ENCODE measurements around the gene ITGB6. TPM values are rescaled to one million over a fixed set of nuclear protein-coding genes. Genes with fewer than 3 reads are reported as not detected.

Gene ITGB6
- total RNA-seq, 1 donor, result under 0.01 TPM

DNA sequence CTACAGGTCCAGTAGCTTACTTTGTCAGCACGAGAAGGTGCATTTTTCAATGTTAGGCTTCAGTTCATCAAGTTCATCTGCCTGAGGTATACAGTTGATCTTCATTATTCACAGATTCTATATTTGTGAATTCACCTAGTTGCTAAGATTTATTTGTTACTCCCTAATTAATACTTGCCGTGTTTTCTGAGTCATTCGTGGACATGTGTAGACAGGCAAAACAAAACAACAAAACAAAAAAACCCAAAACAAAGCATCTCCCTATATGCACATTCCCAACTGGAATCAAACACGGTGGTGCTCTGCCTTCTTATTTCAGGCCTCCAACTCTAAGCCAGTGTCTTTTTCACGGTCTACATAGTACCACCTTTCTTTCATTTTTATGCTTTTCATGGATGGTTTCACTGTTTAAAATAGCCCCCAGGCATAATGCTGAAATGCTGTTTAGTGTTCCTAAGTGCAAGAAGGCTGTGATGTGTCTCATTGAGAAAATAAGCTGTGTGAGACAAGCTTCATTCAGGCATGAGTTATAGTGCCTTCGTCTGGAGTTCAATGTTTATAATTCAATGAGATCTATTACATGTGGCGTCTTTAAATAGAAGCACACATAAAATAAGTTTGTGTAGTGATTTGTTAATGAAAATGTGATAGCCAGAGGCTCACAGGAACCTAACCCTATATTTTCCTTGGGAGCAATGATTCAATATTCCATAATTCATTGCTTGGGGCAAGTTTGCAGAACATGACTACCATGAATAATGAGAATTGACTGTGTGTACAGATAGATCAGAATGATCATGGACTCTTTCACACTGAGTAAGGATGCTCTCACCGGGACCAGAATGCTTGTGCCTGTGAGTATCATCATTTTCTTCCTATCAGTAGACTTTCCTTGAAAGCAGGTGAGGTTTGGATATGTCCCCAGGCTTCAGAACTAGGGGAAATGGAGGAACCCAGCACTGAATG, 24.6 kb downstream of the ITGB6 start:
- Histone ChIP-seq H3K27me3 (ENCODE audit: insufficient read depth, low read length) (no peaks in the 10 kb centered on the region), H3K27ac (ENCODE audit: low read depth, low read length) (no peak overlapping the region), H3K4me2 (ENCODE audit: insufficient read depth, low read length) (no peak overlapping the region), H3K79me2 (ENCODE audit: insufficient read depth, low read length) (no peaks in the 10 kb centered on the region), H3K36me3 (ENCODE audit: insufficient read depth, low read length) (no peaks in the 10 kb centered on the region), H3K9me3 (ENCODE audit: low read depth, low read length) (no peaks in the 10 kb centered on the region), H3K4me1 (ENCODE audit: insufficient read depth, low read length) (no peaks in the 10 kb centered on the region), H2AFZ (ENCODE audit: low read length) (no peak overlapping the region), H4K20me1 (ENCODE audit: insufficient read depth, low read length) (no peaks in the 10 kb centered on the region), H3K4me3 (ENCODE audit: insufficient read depth, low read length) (no peak overlapping the region)
- DNase-seq (ENCODE audit: insufficient read length, low spot score, missing footprints), result no peak
- TF ChIP-seq, protein P1, sequence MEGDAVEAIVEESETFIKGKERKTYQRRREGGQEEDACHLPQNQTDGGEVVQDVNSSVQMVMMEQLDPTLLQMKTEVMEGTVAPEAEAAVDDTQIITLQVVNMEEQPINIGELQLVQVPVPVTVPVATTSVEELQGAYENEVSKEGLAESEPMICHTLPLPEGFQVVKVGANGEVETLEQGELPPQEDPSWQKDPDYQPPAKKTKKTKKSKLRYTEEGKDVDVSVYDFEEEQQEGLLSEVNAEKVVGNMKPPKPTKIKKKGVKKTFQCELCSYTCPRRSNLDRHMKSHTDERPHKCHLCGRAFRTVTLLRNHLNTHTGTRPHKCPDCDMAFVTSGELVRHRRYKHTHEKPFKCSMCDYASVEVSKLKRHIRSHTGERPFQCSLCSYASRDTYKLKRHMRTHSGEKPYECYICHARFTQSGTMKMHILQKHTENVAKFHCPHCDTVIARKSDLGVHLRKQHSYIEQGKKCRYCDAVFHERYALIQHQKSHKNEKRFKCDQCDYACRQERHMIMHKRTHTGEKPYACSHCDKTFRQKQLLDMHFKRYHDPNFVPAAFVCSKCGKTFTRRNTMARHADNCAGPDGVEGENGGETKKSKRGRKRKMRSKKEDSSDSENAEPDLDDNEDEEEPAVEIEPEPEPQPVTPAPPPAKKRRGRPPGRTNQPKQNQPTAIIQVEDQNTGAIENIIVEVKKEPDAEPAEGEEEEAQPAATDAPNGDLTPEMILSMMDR (IDR thresholded peaks at IDR 0.05; ENCODE audit: extremely low read depth, low read depth, low read length), result no peak

DNA sequence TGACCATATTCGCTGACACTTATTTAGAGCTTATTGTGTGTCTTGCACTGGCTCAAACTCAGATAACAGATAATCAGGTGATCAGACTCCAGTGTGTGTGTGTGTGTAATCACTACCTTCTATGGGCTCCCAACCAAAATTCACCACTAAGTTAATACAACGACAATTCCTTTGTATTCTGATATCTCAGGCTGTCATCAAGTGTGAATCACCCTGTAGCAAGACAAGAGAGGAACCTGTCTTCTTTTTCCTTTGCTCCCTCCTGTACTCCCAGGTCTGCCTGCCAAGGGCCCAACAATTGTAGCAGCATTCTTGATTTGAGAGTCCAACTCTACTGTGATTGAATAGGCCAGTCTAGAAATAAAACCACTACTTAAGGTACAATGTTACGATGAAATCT, 25.8 kb downstream of the ITGB6 start:
- Histone ChIP-seq H4K20me1 (ENCODE audit: insufficient read depth, low read length) (no peaks in the 10 kb centered on the region), H3K27me3 (ENCODE audit: insufficient read depth, low read length) (no peaks in the 10 kb centered on the region), H3K4me3 (ENCODE audit: insufficient read depth, low read length) (no peak overlapping the region), H2AFZ (ENCODE audit: low read length) (no peak overlapping the region), H3K4me2 (ENCODE audit: insufficient read depth, low read length) (no peak overlapping the region), H3K27ac (ENCODE audit: low read depth, low read length) (no peak overlapping the region), H3K4me1 (ENCODE audit: insufficient read depth, low read length) (no peaks in the 10 kb centered on the region), H3K9me3 (ENCODE audit: low read depth, low read length) (no peaks in the 10 kb centered on the region), H3K79me2 (ENCODE audit: insufficient read depth, low read length) (no peaks in the 10 kb centered on the region), H3K36me3 (ENCODE audit: insufficient read depth, low read length) (no peaks in the 10 kb centered on the region)
- TF ChIP-seq, protein P1 (IDR thresholded peaks at IDR 0.05; ENCODE audit: extremely low read depth, low read depth, low read length), result no peak
- DNase-seq (ENCODE audit: insufficient read length, low spot score, missing footprints), result no peak

DNA sequence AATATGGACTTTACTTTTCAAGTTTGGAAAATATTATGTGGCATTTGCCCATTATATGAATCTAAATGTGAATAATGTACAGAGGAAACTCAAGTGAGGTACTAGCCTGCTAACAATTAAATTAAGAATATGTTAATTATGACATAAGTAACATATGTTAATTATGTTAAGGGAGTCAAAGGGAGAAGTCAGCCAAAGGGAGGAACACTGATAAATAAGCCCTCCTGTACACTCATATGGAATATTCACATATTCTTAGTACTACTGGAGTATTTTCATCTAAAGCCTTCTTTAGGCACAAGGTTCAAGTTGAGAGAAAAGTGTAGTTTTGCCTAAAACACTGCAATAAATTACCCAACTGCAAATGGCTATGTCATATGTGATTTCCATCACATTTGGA, 30.1 kb downstream of the ITGB6 start:
- H3K36me3 ChIP-seq (ENCODE audit: insufficient read depth, low read length), result no peaks in the 10 kb centered on the region
- no peaks in the 10 kb centered on the region for H3K4me1 ChIP-seq (ENCODE audit: insufficient read depth, low read length)
- TF ChIP-seq, protein P1 (IDR thresholded peaks at IDR 0.05; ENCODE audit: extremely low read depth, low read depth, low read length), result no peak
- no peak overlapping the region for H2AFZ ChIP-seq (ENCODE audit: low read length)
- no peaks in the 10 kb centered on the region for H4K20me1 ChIP-seq (ENCODE audit: insufficient read depth, low read length)
- H3K27ac ChIP-seq (ENCODE audit: low read depth, low read length), result no peak overlapping the region
- H3K79me2 ChIP-seq (ENCODE audit: insufficient read depth, low read length), result no peaks in the 10 kb centered on the region
- H3K27me3 ChIP-seq (ENCODE audit: insufficient read depth, low read length), result no peaks in the 10 kb centered on the region
- DNase-seq (ENCODE audit: insufficient read length, low spot score, missing footprints), result no peak
- H3K4me2 ChIP-seq (ENCODE audit: insufficient read depth, low read length), result no peak overlapping the region
- H3K9me3 ChIP-seq (ENCODE audit: low read depth, low read length), result no peaks in the 10 kb centered on the region
- H3K4me3 ChIP-seq (ENCODE audit: insufficient read depth, low read length), result no peak overlapping the region

DNA sequence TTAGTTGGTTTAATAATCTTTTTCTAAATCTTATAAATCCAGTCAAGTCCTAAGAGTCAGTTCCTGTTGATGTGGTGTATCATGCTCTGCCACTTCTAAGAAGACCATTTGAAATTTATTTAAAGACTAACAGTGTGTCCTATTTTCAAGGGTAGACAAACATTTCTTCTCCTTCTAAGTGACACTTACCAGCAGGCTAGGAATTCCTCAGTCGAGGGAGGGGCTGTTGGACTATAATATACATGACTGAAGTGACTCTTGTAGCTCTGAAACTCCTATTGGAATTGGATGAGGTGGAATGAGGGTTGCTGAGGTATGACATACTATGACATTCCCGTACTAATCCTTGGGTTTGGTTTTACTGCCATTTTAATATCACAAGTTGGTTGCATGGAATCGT, 30.6 kb downstream of the ITGB6 start:
- H3K27ac ChIP-seq (ENCODE audit: low read depth, low read length), result no peak overlapping the region
- TF ChIP-seq, protein P1 (IDR thresholded peaks at IDR 0.05; ENCODE audit: extremely low read depth, low read depth, low read length), result no peak
- H3K27me3 ChIP-seq (ENCODE audit: insufficient read depth, low read length), result no peaks in the 10 kb centered on the region
- no peak overlapping the region for H3K4me3 ChIP-seq (ENCODE audit: insufficient read depth, low read length)
- no peaks in the 10 kb centered on the region for H3K4me1 ChIP-seq (ENCODE audit: insufficient read depth, low read length)
- no peaks in the 10 kb centered on the region for H3K9me3 ChIP-seq (ENCODE audit: low read depth, low read length)
- H3K36me3 ChIP-seq (ENCODE audit: insufficient read depth, low read length), result no peaks in the 10 kb centered on the region
- no peaks in the 10 kb centered on the region for H4K20me1 ChIP-seq (ENCODE audit: insufficient read depth, low read length)
- no peak overlapping the region for H2AFZ ChIP-seq (ENCODE audit: low read length)
- no peak overlapping the region for H3K4me2 ChIP-seq (ENCODE audit: insufficient read depth, low read length)
- no peak for DNase-seq (ENCODE audit: insufficient read length, low spot score, missing footprints)
- H3K79me2 ChIP-seq (ENCODE audit: insufficient read depth, low read length), result no peaks in the 10 kb centered on the region

Data from osteoblast (primary cell).